GM12878 (cell line): ENCODE measurements around the gene TOM1L2. TPM values are rescaled to one million over a fixed set of nuclear protein-coding genes. Genes with fewer than 3 reads are reported as not detected.

Experiments
- ATAC-seq: fragments of 200-7000 bp; cut with Tn5 transposase; 3 replicates; pipeline ENCODE4 v1.9.1; 2020; ENCODE audit warnings: mild to moderate bottlenecking, moderate library complexity
- BruUV-seq: library from RNA; stranded (reverse); fragments of 400-500 nt; replicated peaks from 2 replicates; lab custom pipeline; 2021; lab: Mats Ljungman, UMichigan
- CTCF ChIA-PET: fragments of 300-600 bp; sonication (Branson Sonifier 250); formaldehyde crosslinking; extraction: SDS; loops from one replicate; lab custom pipeline; 2021; ENCODE audit warnings: inconsistent platforms; lab: Yijun Ruan, JAX
- POLR2A ChIA-PET: fragments of 350-600 bp; formaldehyde crosslinking; extraction: SDS; loops from one replicate; lab custom pipeline; 2021; ENCODE audit warnings: inconsistent platforms; lab: Charles Lee
- RAD21 ChIA-PET: fragments of 300-600 bp; sonication (Branson Sonifier 250); formaldehyde crosslinking; loops from one replicate; lab custom pipeline; 2023; ENCODE audit warnings: antibody characterized with exemption; ENCODE audit not compliant: unreplicated experiment; lab: Charles Lee
- SMC1A ChIA-PET: fragments of 300-600 bp; sonication (Branson Sonifier 250); formaldehyde crosslinking; loops from one replicate; lab custom pipeline; 2023; ENCODE audit not compliant: unreplicated experiment, uncharacterized antibody; lab: Charles Lee
- DNase-seq: peaks from one replicate; pipeline ENCODE4 v3.0.0-alpha.2; 2011; ENCODE audit warnings: low read depth, low spot score
- FAIRE-seq: peaks from 3 replicates; lab custom pipeline; 2011; peaks lifted over from hg19 to GRCh38; lab: Jason Lieb, UNC
- H2AFZ ChIP-seq: 2 replicates; pipeline ENCODE4 v1.6.0; 2011; ENCODE audit warnings: low read depth, low read length, control low read depth; ENCODE audit not compliant: control insufficient read depth
- H3K27ac ChIP-seq: 2 replicates; pipeline ENCODE4 v1.5.1; 2011; ENCODE audit warnings: control low read depth; ENCODE audit not compliant: control insufficient read depth, insufficient read depth
- H3K27me3 ChIP-seq, 2 experiments: replicated peaks in 1 of 2; 2 replicates each; pipeline versions ENCODE4 v1.6.0 to v1.6.1; 2011; ENCODE audit warnings: low read length in 1 of 2; ENCODE audit not compliant: control insufficient read depth in 2 of 2, insufficient read depth in 2 of 2
- H3K36me3 ChIP-seq, 2 experiments: 2 replicates each; pipeline ENCODE4 v1.5.1; 2011; ENCODE audit warnings: low read length in 1 of 2; ENCODE audit not compliant: control insufficient read depth in 2 of 2, insufficient read depth in 2 of 2
- H3K4me1 ChIP-seq: 2 replicates; pipeline ENCODE4 v1.6.1; 2011; ENCODE audit warnings: mild to moderate bottlenecking, low read length, moderate library complexity, mixed read lengths; ENCODE audit not compliant: control insufficient read depth, insufficient read depth
- H3K4me2 ChIP-seq: 2 replicates; pipeline ENCODE4 v1.6.0; 2011; ENCODE audit warnings: control low read depth; ENCODE audit not compliant: control insufficient read depth, insufficient read depth
- H3K4me3 ChIP-seq: fragments of 200-600 bp; sonication (generic); 2 replicates; pipeline ENCODE4 v1.5.1; 2016
- H3K79me2 ChIP-seq: 2 replicates; pipeline ENCODE4 v1.6.0; 2011; ENCODE audit warnings: low read length; ENCODE audit not compliant: control insufficient read depth, insufficient read depth
- H3K9ac ChIP-seq: 2 replicates; pipeline ENCODE4 v1.8.0; 2011; ENCODE audit warnings: low read length, control low read depth, mixed read lengths; ENCODE audit not compliant: control insufficient read depth, insufficient read depth
- H3K9me3 ChIP-seq: replicated peaks from 3 replicates; pipeline ENCODE4 v1.5.1; 2011; ENCODE audit warnings: mild to moderate bottlenecking, low read length; ENCODE audit not compliant: control insufficient read depth, insufficient read depth
- H4K20me1 ChIP-seq: 2 replicates; pipeline ENCODE4 v1.6.0; 2011; ENCODE audit not compliant: control insufficient read depth, insufficient read depth
- BMI1 ChIP-seq: fragments of 450-650 bp; IDR thresholded peaks from 2 replicates; pipeline ENCODE4 v1.6.1; 2016; ENCODE audit warnings: mild to moderate bottlenecking, moderate library complexity, borderline replicate concordance
- IRF4 ChIP-seq: IDR thresholded peaks from 2 replicates; pipeline ENCODE4 v1.6.1; 2011; ENCODE audit warnings: low read depth, low read length
- MYB ChIP-seq: fragments of 150-350 bp; IDR thresholded peaks from 2 replicates; pipeline ENCODE4 v1.6.1; 2014; ENCODE audit warnings: mild to moderate bottlenecking, low read depth, low read length, borderline replicate concordance
- MYC ChIP-seq: IDR thresholded peaks from 2 replicates; pipeline ENCODE4 v1.6.1; 2011; ENCODE audit warnings: mild to moderate bottlenecking, low read length, moderate library complexity, inconsistent platforms; ENCODE audit not compliant: insufficient read depth, insufficient replicate concordance, insufficient read length, severe bottlenecking
- NFYA ChIP-seq: IDR thresholded peaks from 2 replicates; pipeline ENCODE4 v1.6.1; 2011; ENCODE audit warnings: low read depth, mild to moderate bottlenecking, low read length, improper control_type of control experiment, borderline replicate concordance
- RELA ChIP-seq: fragments of 450-650 bp; IDR thresholded peaks from 2 replicates; pipeline ENCODE4 v1.8.0; 2014; ENCODE audit warnings: borderline replicate concordance; ENCODE audit not compliant: partially characterized antibody
- SREBF2 ChIP-seq: IDR thresholded peaks from 2 replicates; pipeline ENCODE4 v1.6.1; 2012; ENCODE audit warnings: mild to moderate bottlenecking, low read length
- WGBS: methylation state at CpG from one replicate; pipeline ENCODE4 v1.1.6; 2016; ENCODE audit warnings: low lambda C conversion rate; ENCODE audit not compliant: insufficient replicate concordance, insufficient coverage; ENCODE audit errors: missing lambda C conversion rate; 5-methylcytosine and 5-hydroxymethylcytosine counted together
- in situ Hi-C: fragments of 300-500 bp; cut with MboI; formaldehyde crosslinking; loops from 9 replicates; pipeline ENCODE4 v1.14.3; 2018; ENCODE audit warnings: mixed read lengths
- intact Hi-C: fragments of 100-400 bp; cut with micrococcal nuclease; formaldehyde crosslinking; loops from one replicate; pipeline ENCODE4 v1.14.2; 2022; ENCODE audit not compliant: unreplicated experiment
- polyA plus RNA-seq, 11 experiments: library from polyadenylated mRNA; depleted of rRNA in 4 of 11; unstranded in 6 of 11; stranded (reverse) in 5 of 11; fragments of >200 nt; fragmentation: Nextera tagmentation in 4 of 11; fragmentation: Illumina TruSeq in 1 of 11; extraction: Ambion mirVana in 4 of 11; extraction: Trizol in 1 of 11; gene quantifications; 1 replicate in 1 of 11; 2 replicates in 10 of 11; pipeline versions ENCODE4 v1.2.1 to v1.2.3, GENCODE V29; 2011 to 2016; ENCODE audit warnings: inconsistent platforms in 2 of 11, missing spikeins in 2 of 11, low read depth in 1 of 11
- total RNA-seq, 4 experiments: library from RNA; depleted of rRNA in 3 of 4; stranded (reverse); fragments of >200 nt in 3 of 4; fragmentation: Illumina TruSeq in 1 of 4; extraction: Trizol in 1 of 4; gene quantifications; 2 replicates each; pipeline versions ENCODE4 v1.2.1 to v1.2.3, GENCODE V29; 2013 to 2021

The TOM1L2 gene
- total and polyA plus RNA-seq, 10 of the 15 experiments (the other 5 are each of a cell fraction or from before 2014, with no cell fraction given) = 0.19 to 19.2 (median 8.1) TPM

DNA sequence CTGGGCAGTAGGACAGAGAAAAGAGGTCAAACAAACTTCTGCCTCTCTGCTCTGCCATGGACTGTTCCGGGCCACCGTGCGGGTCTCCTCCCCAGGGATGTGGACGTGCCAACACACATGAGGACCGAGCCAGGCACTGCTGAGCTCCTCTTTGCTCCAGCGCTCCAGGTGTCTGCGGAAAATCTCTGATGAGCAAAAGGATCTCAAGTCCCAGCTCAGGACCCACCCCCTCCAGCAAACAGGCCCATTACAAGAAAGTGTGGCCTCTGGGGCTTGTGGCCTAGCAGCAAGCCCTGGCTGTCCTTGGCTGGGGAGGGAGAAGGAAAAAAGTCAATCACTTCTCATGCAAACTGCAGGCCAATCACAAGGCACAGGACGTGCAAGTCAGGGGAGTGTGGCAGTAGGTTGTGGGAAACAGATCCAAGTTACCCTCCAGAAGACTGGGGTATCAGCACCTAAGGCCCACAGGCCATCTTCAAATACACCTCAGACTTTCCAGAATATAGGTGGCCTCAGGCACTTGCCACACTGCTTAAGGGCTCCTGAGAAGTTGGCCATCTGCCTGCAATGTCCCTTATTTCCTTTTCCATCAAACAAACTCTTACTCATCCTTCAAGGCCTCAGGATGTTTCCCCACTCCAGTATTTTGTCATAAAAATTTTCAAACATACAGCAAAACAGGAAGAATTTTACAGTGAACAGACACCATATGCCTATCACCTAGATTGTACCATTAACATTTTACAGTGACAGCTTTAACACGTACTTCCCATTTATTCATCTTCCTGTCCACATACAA lies 99.5 kb downstream of the TOM1L2 start:
- 82% methylated on average over 9 of the region's 9 CpGs for WGBS
- Histone ChIP-seq H4K20me1 (no peaks in the 10 kb centered on the region), H3K4me3 (no peak overlapping the region), H3K27ac (no peak overlapping the region), H3K36me3 (peaks cover 0 to 3% of the 10 kb centered on the region in 2 experiments; a peak in 2 of 4 replicates), H3K79me2 (no peaks in the 10 kb centered on the region), H3K9ac (no peak overlapping the region), H3K27me3 (no peaks in the 10 kb centered on the region), H3K4me2 (no peak overlapping the region), H3K4me1 (no peaks in the 10 kb centered on the region), H3K9me3 (no peaks in the 10 kb centered on the region), H2AFZ (no peak overlapping the region)
- intact Hi-C loops (no loop called here), in situ Hi-C loops (no loop called here)
- no TSS peak for BruUV-seq
- ATAC-seq (no peak), FAIRE-seq (no peak), DNase-seq (no peak)
- ChIA-PET CTCF (interaction anchor here (0.5 kb wide), 1 partner anchor 97 kb away, joined by 3 read pairs; no protein-coding TSS in a partner anchor), RAD21 (no interaction called here), SMC1A (no interaction called here), POLR2A (no interaction called here)
- TF ChIP-seq RELA = no peak
- TF ChIP-seq MYC = no peak
- no peak for TF ChIP-seq SREBF2
- TF ChIP-seq IRF4 = no peak

DNA sequence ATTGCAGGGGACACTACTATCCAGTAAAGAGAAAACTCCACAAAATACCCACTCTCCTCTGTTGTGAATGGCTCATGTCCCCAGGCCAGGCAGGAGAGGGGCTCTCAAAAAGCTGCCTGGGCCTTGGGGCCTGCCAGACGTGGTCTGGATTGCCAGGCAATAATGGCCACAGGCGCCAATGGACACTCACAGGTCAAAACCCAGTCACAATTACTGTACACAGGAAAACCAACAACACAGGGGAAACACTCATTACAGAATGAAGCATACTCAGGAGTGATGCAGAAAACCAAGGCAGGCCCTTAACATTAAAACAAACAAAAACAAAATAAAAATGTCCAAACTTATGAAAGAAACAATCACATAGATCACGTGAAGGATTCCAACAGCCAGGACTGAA lies 100.3 kb downstream of the TOM1L2 start:
- no peak for TF ChIP-seq MYB
- no peak for TF ChIP-seq NFYA
- TF ChIP-seq BMI1 = no peak
- no peak overlapping the region for H3K4me3 ChIP-seq
- FAIRE-seq (no peak), ATAC-seq (no peak), DNase-seq (no peak)
- no peaks in the 10 kb centered on the region for H4K20me1 ChIP-seq
- no TSS peak for BruUV-seq
- peaks cover 0 to 1% of the 10 kb centered on the region in 2 experiments; a peak in 1 of 4 replicates for H3K36me3 ChIP-seq
- RAD21 ChIA-PET = no interaction called here
- intact Hi-C loops = no loop called here
- 42% methylated on average over 3 of the region's 3 CpGs for WGBS
- H3K27me3 ChIP-seq = no peaks in the 10 kb centered on the region
- H3K9ac ChIP-seq = no peak overlapping the region
- SMC1A ChIA-PET = no interaction called here
- H2AFZ ChIP-seq = no peak overlapping the region
- CTCF ChIA-PET = interaction anchor here (0.5 kb wide), 1 partner anchor 98 kb away, joined by 3 read pairs; no protein-coding TSS in a partner anchor
- no peaks in the 10 kb centered on the region for H3K79me2 ChIP-seq
- no peaks in the 10 kb centered on the region for H3K4me1 ChIP-seq
- in situ Hi-C loops = no loop called here
- H3K9me3 ChIP-seq = no peaks in the 10 kb centered on the region
- POLR2A ChIA-PET = no interaction called here
- H3K27ac ChIP-seq = no peak overlapping the region
- H3K4me2 ChIP-seq = no peak overlapping the region
